HEK293 (cell line): ENCODE results near the gene F2R.
"Not testable (repeated sequence)": the region's sequence is repeated elsewhere in the genome, so short reads cannot be mapped to it uniquely, and the experiment has no call there.

Experiments used
- CTCF ChIA-PET: fragments of 350-600 bp; formaldehyde crosslinking; extraction: SDS; loops from one replicate; lab custom pipeline; 2021; ENCODE audit warnings: antibody characterized with exemption; lab: Yijun Ruan, JAX
- POLR2A ChIA-PET: fragments of 300-600 bp; formaldehyde crosslinking; extraction: SDS; loops from one replicate; lab custom pipeline; 2020; ENCODE audit warnings: antibody characterized with exemption, inconsistent platforms; lab: Yijun Ruan, JAX
- H3K27ac ChIP-seq: fragments of 200-500 bp; sonication (Bioruptor generic); 2 replicates; pipeline ENCODE4 v1.5.1; 2014; ENCODE audit warnings: low read depth, low read length, control low read depth, inconsistent platforms; ENCODE audit errors: extremely low read depth
- H3K36me3 ChIP-seq, 2 experiments: fragments of 200-500 bp in 1 of 2; sonication (Bioruptor generic) in 1 of 2; 1 replicate in 1 of 2; 2 replicates in 1 of 2; pipeline ENCODE4 v1.5.1; 2014 to 2017; ENCODE audit warnings: inconsistent platforms in 2 of 2, low read length in 2 of 2; ENCODE audit not compliant: control insufficient read depth in 2 of 2, insufficient read depth in 1 of 2
- H3K4me1 ChIP-seq: fragments of 200-500 bp; sonication (Bioruptor generic); 2 replicates; pipeline ENCODE4 v1.5.1; 2014; ENCODE audit warnings: mild to moderate bottlenecking, low read length, inconsistent platforms; ENCODE audit not compliant: control insufficient read depth, insufficient read depth
- H3K4me3 ChIP-seq: 2 replicates; pipeline ENCODE4 v1.5.1; 2011; ENCODE audit warnings: low read depth, mild to moderate bottlenecking, control low read depth, low read length, moderate library complexity
- H3K9me3 ChIP-seq: fragments of 200-500 bp; sonication (Bioruptor generic); 2 replicates; pipeline ENCODE4 v1.5.1; 2014; ENCODE audit warnings: low read depth, low read length, inconsistent platforms; ENCODE audit not compliant: control insufficient read depth, insufficient read depth
- ELK4 ChIP-seq: IDR thresholded peaks from 2 replicates; pipeline ENCODE4 v1.6.1; 2011; ENCODE audit warnings: mild to moderate bottlenecking, low read depth, low read length, borderline replicate concordance
- GLIS1 ChIP-seq: fragments of 450-650 bp; formaldehyde crosslinking; IDR thresholded peaks from 2 replicates; pipeline ENCODE4 v1.5.1; 2016; ENCODE audit warnings: missing biosample characterization, missing genetic modification characterization
- HOXA7 ChIP-seq: sonication (generic); formaldehyde crosslinking; IDR thresholded peaks from 2 replicates; pipeline ENCODE4 v1.8.1; 2022; ENCODE audit warnings: missing genetic modification reagents, borderline replicate concordance
- OVOL3 ChIP-seq: fragments of 450-650 bp; formaldehyde crosslinking; IDR thresholded peaks from 2 replicates; pipeline ENCODE4 v1.5.1; 2016; ENCODE audit warnings: missing biosample characterization, missing genetic modification characterization
- SCRT2 ChIP-seq: fragments of 450-650 bp; formaldehyde crosslinking; IDR thresholded peaks from 2 replicates; pipeline ENCODE4 v1.5.1; 2016; ENCODE audit warnings: missing biosample characterization, missing genetic modification characterization
- ZNF146 ChIP-seq: fragments of 450-650 bp; formaldehyde crosslinking; IDR thresholded peaks from 2 replicates; pipeline ENCODE4 v1.5.1; 2016; ENCODE audit warnings: missing biosample characterization, missing genetic modification characterization
- ZNF202 ChIP-seq: fragments of 450-650 bp; formaldehyde crosslinking; IDR thresholded peaks from 2 replicates; pipeline ENCODE4 v1.5.1; 2016; ENCODE audit warnings: missing biosample characterization, missing genetic modification characterization, borderline replicate concordance
- ZNF23 ChIP-seq: fragments of 450-650 bp; formaldehyde crosslinking; IDR thresholded peaks from 2 replicates; pipeline ENCODE4 v1.5.1; 2016; ENCODE audit warnings: missing biosample characterization, missing genetic modification characterization, borderline replicate concordance
- ZNF354C ChIP-seq: fragments of 450-650 bp; formaldehyde crosslinking; IDR thresholded peaks from 2 replicates; pipeline ENCODE4 v1.5.1; 2016; ENCODE audit warnings: missing biosample characterization, missing genetic modification characterization, low read depth, borderline replicate concordance
- ZNF391 ChIP-seq: fragments of 450-650 bp; formaldehyde crosslinking; IDR thresholded peaks from 2 replicates; pipeline ENCODE4 v1.5.1; 2016; ENCODE audit warnings: low read depth, missing biosample characterization, missing genetic modification characterization, borderline replicate concordance
- ZNF398 ChIP-seq: fragments of 450-650 bp; formaldehyde crosslinking; IDR thresholded peaks from 2 replicates; pipeline ENCODE4 v1.5.1; 2017; ENCODE audit warnings: missing biosample characterization, missing genetic modification characterization
- ZNF488 ChIP-seq: fragments of 450-650 bp; formaldehyde crosslinking; IDR thresholded peaks from 2 replicates; pipeline ENCODE4 v1.5.1; 2016; ENCODE audit warnings: missing biosample characterization, missing genetic modification characterization
- ZNF610 ChIP-seq: fragments of 450-650 bp; formaldehyde crosslinking; IDR thresholded peaks from 2 replicates; pipeline ENCODE4 v1.5.1; 2016; ENCODE audit warnings: missing biosample characterization, missing genetic modification characterization, borderline replicate concordance
- ZNF639 ChIP-seq: fragments of 450-650 bp; formaldehyde crosslinking; IDR thresholded peaks from 2 replicates; pipeline ENCODE4 v1.5.1; 2016; ENCODE audit warnings: missing biosample characterization, missing genetic modification characterization
- ZSCAN23 ChIP-seq: fragments of 450-650 bp; formaldehyde crosslinking; IDR thresholded peaks from 2 replicates; pipeline ENCODE4 v1.5.1; 2016; ENCODE audit warnings: missing biosample characterization, missing genetic modification characterization

F2R gene

GRCh38 chr5:76757049-76757448 is 41.1 kb downstream of the F2R start (continued):
- TF ChIP-seq SCRT2 (tag by site-specific recombination) = no peak
- TF ChIP-seq ZNF610 (tag by site-specific recombination) = no peak
- TF ChIP-seq, all 188 proteins: peak for 0

GRCh38 chr5:76761118-76761517 is 45.2 kb downstream of the F2R start:
- CTCF ChIA-PET, H3K4me3 ChIP-seq, H3K9me3 ChIP-seq, POLR2A ChIA-PET, H3K27ac ChIP-seq, H3K36me3 ChIP-seq, H3K4me1 ChIP-seq: not testable (repeated sequence)
- peak; percentile 36; the same call in 1 of the 2 replicates for TF ChIP-seq GLIS1 (tag by site-specific recombination)

- ChIA-PET CTCF (interaction anchor here (2.4 kb wide), 1 partner anchor 12 kb away, joined by 11 read pairs; no protein-coding TSS in a partner anchor), POLR2A (no interaction called here)
- TF ChIP-seq ZNF398 (no peak), ZNF354C (tag by site-specific recombination) (no peak), ZNF488 (tag by site-specific recombination) (no peak), ZNF639 (tag by site-specific recombination) (no peak), ZNF23 (tag by site-specific recombination) (no peak), ZNF202 (tag by site-specific recombination) (no peak), ELK4 (no peak), HOXA7 (CRISPR knock-in tag) (no peak), ZSCAN23 (tag by site-specific recombination) (no peak), ZNF146 (no peak), ZNF391 (tag by site-specific recombination) (no peak)
- Histone ChIP-seq H3K36me3 (no peaks in the 10 kb centered on the region), H3K9me3 (no peaks in the 10 kb centered on the region), H3K4me1 (no peaks in the 10 kb centered on the region), H3K27ac (no peak overlapping the region), H3K4me3 (no peak overlapping the region)
Observed at GRCh38 chr5:76762484-76762883, 46.6 kb downstream of the F2R start.

GRCh38 chr5:76763136-76763535 is 47.2 kb downstream of the F2R start:
- H3K4me3 ChIP-seq = no peak overlapping the region
- H3K9me3 ChIP-seq = no peaks in the 10 kb centered on the region
- no peaks in the 10 kb centered on the region for H3K36me3 ChIP-seq
- ChIA-PET CTCF (interaction anchor here (2.4 kb wide), 1 partner anchor 12 kb away, joined by 11 read pairs; no protein-coding TSS in a partner anchor), POLR2A (no interaction called here)
- no peak overlapping the region for H3K27ac ChIP-seq
- H3K4me1 ChIP-seq = no peaks in the 10 kb centered on the region
- no peak for TF ChIP-seq OVOL3 (tag by site-specific recombination)
